Measurements from ENCODE around the gene OR11A1.
"Not testable (repeated sequence)": the region's sequence is repeated elsewhere in the genome, so short reads cannot be mapped to it uniquely, and the experiment has no call there.

The OR11A1 gene

GRCh38 chr6:29442719-29443118 lies 14.2 kb downstream of the OR11A1 start:
- Histone ChIP-seq H3K27ac (ENCODE audit: insufficient read depth in 1 of 2, low read depth in 1 of 2, low read length in 2 of 2, poor library complexity in 1 of 2, severe bottlenecking in 2 of 2) (no peak overlapping the region), H3K4me1 (ENCODE audit: control extremely low read depth in 1 of 4, control insufficient read depth in 4 of 4, insufficient read depth in 4 of 4, low read length in 3 of 4) (no peaks in the 10 kb centered on the region), H3K9me3 (ENCODE audit: control extremely low read depth in 1 of 5, control insufficient read depth in 4 of 5, insufficient read depth in 2 of 5, low read depth in 1 of 5, low read length in 4 of 5) (no peaks in the 10 kb centered on the region), H3K27me3 (replicated peaks in 2 of 5; ENCODE audit: control insufficient read depth in 4 of 5, insufficient read depth in 5 of 5, low read length in 4 of 5) (peaks cover 0 to 7% (median 0%) of the 10 kb centered on the region in 5 experiments), H3K36me3 (ENCODE audit: control insufficient read depth in 4 of 4, insufficient read depth in 4 of 4, low read length in 3 of 4) (no peaks in the 10 kb centered on the region), H3K4me3 (ENCODE audit: control insufficient read depth in 1 of 7, extremely low read depth in 1 of 7, insufficient read depth in 4 of 7, low read depth in 2 of 7, low read length in 6 of 7) (no peak overlapping the region)
- WGBS (ENCODE audit: insufficient coverage), result 100% methylated on average over 1 of the region's 1 CpG
- DNase-seq, result no peak
- ChIA-PET CTCF (no interaction called here), POLR2A (no interaction called here)

- ChIA-PET POLR2A (no interaction called here), CTCF (no interaction called here)
- no peaks in the 10 kb centered on the region for H3K9me3 ChIP-seq (ENCODE audit: control extremely low read depth in 1 of 5, control insufficient read depth in 4 of 5, insufficient read depth in 2 of 5, low read depth in 1 of 5, low read length in 4 of 5)
- no peak for DNase-seq
- H3K27me3 ChIP-seq (replicated peaks in 2 of 5; ENCODE audit: control insufficient read depth in 4 of 5, insufficient read depth in 5 of 5, low read length in 4 of 5), result peaks cover 0 to 9% (median 0%) of the 10 kb centered on the region in 5 experiments
- H3K27ac ChIP-seq (ENCODE audit: insufficient read depth in 1 of 2, low read depth in 1 of 2, low read length in 2 of 2, poor library complexity in 1 of 2, severe bottlenecking in 2 of 2), result no peak within 1 kb of the TSS
- no peaks in the 10 kb centered on the region for H3K4me1 ChIP-seq (ENCODE audit: control extremely low read depth in 1 of 4, control insufficient read depth in 4 of 4, insufficient read depth in 4 of 4, low read length in 3 of 4)
- H3K36me3 ChIP-seq (ENCODE audit: control insufficient read depth in 4 of 4, insufficient read depth in 4 of 4, low read length in 3 of 4), result no peaks in the 10 kb centered on the region
- no peak within 1 kb of the TSS for H3K4me3 ChIP-seq (ENCODE audit: control insufficient read depth in 1 of 7, extremely low read depth in 1 of 7, insufficient read depth in 4 of 7, low read depth in 2 of 7, low read length in 6 of 7)
Observed at GRCh38 chr6:29439006-29439405, 17.9 kb downstream of the OR11A1 start, which contains the start of gene OR10C1. TSS of gene OR10C1 (plus strand) at chr6:29439306. CDS start at chr6:29440016, 710 bp downstream.

DNA sequence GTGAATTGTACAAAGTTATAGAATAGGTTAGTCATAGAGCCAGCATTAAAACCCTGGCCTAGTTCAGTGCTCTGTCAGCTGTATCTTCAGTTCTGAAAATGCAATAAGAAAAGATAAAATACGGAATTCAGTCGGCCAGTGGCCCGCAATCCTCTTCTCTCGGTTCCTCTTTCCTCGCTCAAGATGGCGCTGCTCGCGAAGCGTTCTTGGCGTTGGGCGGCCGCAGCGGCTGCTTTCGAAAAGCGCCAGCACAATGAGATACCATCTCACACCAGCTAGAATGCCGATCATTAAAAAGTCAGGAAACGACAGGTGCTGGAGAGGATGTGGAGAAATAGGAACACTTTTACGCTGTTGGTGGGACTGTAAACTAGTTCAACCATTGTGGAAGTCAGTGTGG lies 20.1 kb downstream of the OR11A1 start:
- H3K27me3 ChIP-seq (replicated peaks in 2 of 5; ENCODE audit: control insufficient read depth in 4 of 5, insufficient read depth in 5 of 5, low read length in 4 of 5); H3K9me3 ChIP-seq (ENCODE audit: control extremely low read depth in 1 of 5, control insufficient read depth in 4 of 5, insufficient read depth in 2 of 5, low read depth in 1 of 5, low read length in 4 of 5); H3K4me1 ChIP-seq (ENCODE audit: control extremely low read depth in 1 of 4, control insufficient read depth in 4 of 4, insufficient read depth in 4 of 4, low read length in 3 of 4); H3K4me3 ChIP-seq (ENCODE audit: control insufficient read depth in 1 of 7, extremely low read depth in 1 of 7, insufficient read depth in 4 of 7, low read depth in 2 of 7, low read length in 6 of 7); H3K27ac ChIP-seq (ENCODE audit: insufficient read depth in 1 of 2, low read depth in 1 of 2, low read length in 2 of 2, poor library complexity in 1 of 2, severe bottlenecking in 2 of 2); CTCF ChIA-PET; H3K36me3 ChIP-seq (ENCODE audit: control insufficient read depth in 4 of 4, insufficient read depth in 4 of 4, low read length in 3 of 4); POLR2A ChIA-PET: not testable (repeated sequence)
- DNase-seq, result peak; percentile 13 to 60 (median 34)
- WGBS (ENCODE audit: insufficient coverage), result 68% methylated on average over 15 of the region's 18 CpGs

DNA sequence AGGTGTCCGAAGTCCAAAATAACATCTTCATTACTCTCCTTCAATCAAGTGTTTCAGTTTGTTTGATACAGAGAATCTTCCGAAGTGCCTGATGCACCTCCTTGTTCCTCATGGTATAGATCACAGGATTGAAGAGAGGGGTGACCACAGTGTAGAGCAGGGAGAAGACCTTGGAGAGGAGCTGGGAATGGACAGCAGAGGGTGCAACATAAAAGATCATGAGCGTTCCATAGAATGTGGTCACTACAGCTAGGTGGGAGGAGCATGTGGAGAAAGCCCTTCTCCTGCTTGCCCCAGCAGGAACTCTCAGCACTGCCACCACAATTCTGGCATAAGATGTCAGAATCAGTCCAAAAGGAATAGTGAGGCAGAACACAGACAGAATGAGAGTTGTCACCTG lies 30.2 kb downstream of the OR11A1 start:
- POLR2A ChIA-PET, result no interaction called here
- Histone ChIP-seq H3K4me3 (ENCODE audit: control insufficient read depth in 1 of 7, extremely low read depth in 1 of 7, insufficient read depth in 4 of 7, low read depth in 2 of 7, low read length in 6 of 7) (no peak overlapping the region), H3K9me3 (ENCODE audit: control extremely low read depth in 1 of 5, control insufficient read depth in 4 of 5, insufficient read depth in 2 of 5, low read depth in 1 of 5, low read length in 4 of 5) (no peaks in the 10 kb centered on the region), H3K27me3 (replicated peaks in 2 of 5; ENCODE audit: control insufficient read depth in 4 of 5, insufficient read depth in 5 of 5, low read length in 4 of 5) (no peaks in the 10 kb centered on the region), H3K36me3 (ENCODE audit: control insufficient read depth in 4 of 4, insufficient read depth in 4 of 4, low read length in 3 of 4) (no peaks in the 10 kb centered on the region), H3K4me1 (ENCODE audit: control extremely low read depth in 1 of 4, control insufficient read depth in 4 of 4, insufficient read depth in 4 of 4, low read length in 3 of 4) (no peaks in the 10 kb centered on the region), H3K27ac (ENCODE audit: insufficient read depth in 1 of 2, low read depth in 1 of 2, low read length in 2 of 2, poor library complexity in 1 of 2, severe bottlenecking in 2 of 2) (no peak overlapping the region)
- WGBS (ENCODE audit: insufficient coverage), result 100% methylated on average over 2 of the region's 3 CpGs
- CTCF ChIA-PET, result interaction anchor here (0.7 kb wide), 1 partner anchor 191 kb away, joined by 3 read pairs; no protein-coding TSS in a partner anchor
- no peak for DNase-seq

DNA sequence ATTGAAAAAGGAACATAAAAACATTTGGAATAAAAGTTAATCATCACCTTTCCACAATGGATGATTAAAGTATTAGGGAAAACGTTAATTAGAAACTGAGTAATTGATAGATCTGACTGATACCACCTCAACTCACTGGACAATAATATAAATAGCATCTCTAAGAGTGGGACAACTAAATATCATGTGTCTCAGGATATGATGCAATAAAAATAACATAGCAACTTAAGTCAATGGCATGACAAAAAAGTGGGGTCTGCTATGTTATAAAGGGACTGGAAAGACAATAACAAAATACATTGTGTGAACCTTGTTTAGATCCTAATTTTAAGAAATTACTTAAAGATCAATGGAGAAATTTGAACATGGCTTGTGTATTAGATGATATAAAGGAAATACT lies 31.8 kb downstream of the OR11A1 start:
- no peaks in the 10 kb centered on the region for H3K36me3 ChIP-seq (ENCODE audit: control insufficient read depth in 4 of 4, insufficient read depth in 4 of 4, low read length in 3 of 4)
- DNase-seq, result no peak
- no CpG with 5 or more reads among the region's 1 CpG for WGBS (ENCODE audit: insufficient coverage)
- no peak overlapping the region for H3K27ac ChIP-seq (ENCODE audit: insufficient read depth in 1 of 2, low read depth in 1 of 2, low read length in 2 of 2, poor library complexity in 1 of 2, severe bottlenecking in 2 of 2)
- POLR2A ChIA-PET, result no interaction called here
- CTCF ChIA-PET, result no interaction called here
- no peaks in the 10 kb centered on the region for H3K27me3 ChIP-seq (replicated peaks in 2 of 5; ENCODE audit: control insufficient read depth in 4 of 5, insufficient read depth in 5 of 5, low read length in 4 of 5)
- H3K4me3 ChIP-seq (ENCODE audit: control insufficient read depth in 1 of 7, extremely low read depth in 1 of 7, insufficient read depth in 4 of 7, low read depth in 2 of 7, low read length in 6 of 7), result no peak overlapping the region
- no peaks in the 10 kb centered on the region for H3K4me1 ChIP-seq (ENCODE audit: control extremely low read depth in 1 of 4, control insufficient read depth in 4 of 4, insufficient read depth in 4 of 4, low read length in 3 of 4)
- H3K9me3 ChIP-seq (ENCODE audit: control extremely low read depth in 1 of 5, control insufficient read depth in 4 of 5, insufficient read depth in 2 of 5, low read depth in 1 of 5, low read length in 4 of 5), result no peaks in the 10 kb centered on the region

DNA sequence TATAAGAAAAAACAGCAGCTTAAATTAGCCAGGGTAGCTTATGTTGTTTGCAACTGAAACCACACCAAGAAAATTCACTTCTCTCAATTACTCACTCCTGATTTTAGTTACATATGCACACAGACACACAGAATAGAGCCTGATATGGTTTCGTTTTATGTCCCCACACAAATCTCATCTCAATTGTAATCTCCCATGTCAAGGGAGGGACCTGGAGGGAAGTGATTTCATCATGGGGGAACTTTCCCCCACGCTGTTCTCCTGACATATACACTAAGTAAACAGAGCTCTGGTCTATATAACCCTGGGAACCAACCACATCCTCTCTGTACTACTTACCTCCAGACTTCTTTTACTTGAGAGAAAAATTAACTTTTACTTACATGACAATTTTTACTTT lies 32.3 kb downstream of the OR11A1 start:
- Histone ChIP-seq H3K9me3 (ENCODE audit: control extremely low read depth in 1 of 5, control insufficient read depth in 4 of 5, insufficient read depth in 2 of 5, low read depth in 1 of 5, low read length in 4 of 5) (no peaks in the 10 kb centered on the region), H3K27me3 (replicated peaks in 2 of 5; ENCODE audit: control insufficient read depth in 4 of 5, insufficient read depth in 5 of 5, low read length in 4 of 5) (no peaks in the 10 kb centered on the region), H3K36me3 (ENCODE audit: control insufficient read depth in 4 of 4, insufficient read depth in 4 of 4, low read length in 3 of 4) (no peaks in the 10 kb centered on the region), H3K4me1 (ENCODE audit: control extremely low read depth in 1 of 4, control insufficient read depth in 4 of 4, insufficient read depth in 4 of 4, low read length in 3 of 4) (no peaks in the 10 kb centered on the region), H3K4me3 (ENCODE audit: control insufficient read depth in 1 of 7, extremely low read depth in 1 of 7, insufficient read depth in 4 of 7, low read depth in 2 of 7, low read length in 6 of 7) (no peak overlapping the region), H3K27ac (ENCODE audit: insufficient read depth in 1 of 2, low read depth in 1 of 2, low read length in 2 of 2, poor library complexity in 1 of 2, severe bottlenecking in 2 of 2) (no peak overlapping the region)
- WGBS (ENCODE audit: insufficient coverage), result 17% methylated on average over 1 of the region's 2 CpGs
- DNase-seq, result peak in 2 of 3 donors; percentile 4 to 8
- ChIA-PET CTCF (interaction anchor here (0.8 kb wide), 1 partner anchor 225 kb away, joined by 3 read pairs; no protein-coding TSS in a partner anchor), POLR2A (no interaction called here)

DNA sequence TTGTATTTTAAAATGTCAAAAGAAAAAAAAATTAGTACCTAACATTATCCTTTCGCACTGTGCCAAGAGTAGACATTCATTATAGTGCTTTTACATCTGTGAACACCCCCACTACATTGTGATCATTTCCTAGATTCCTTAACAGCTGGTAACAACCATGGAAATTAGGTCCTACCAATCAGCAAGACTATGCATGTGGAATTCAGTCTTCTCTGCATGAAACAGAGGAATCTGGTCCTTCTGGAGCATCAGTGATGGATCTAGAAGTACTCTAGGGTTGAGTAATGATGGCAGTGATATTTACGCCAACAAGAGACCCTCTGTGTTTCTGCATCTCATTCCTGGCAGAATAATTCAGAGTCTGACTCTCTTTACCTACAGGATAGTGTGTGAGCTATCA lies 32.7 kb downstream of the OR11A1 start:
- POLR2A ChIA-PET, result no interaction called here
- H3K9me3 ChIP-seq (ENCODE audit: control extremely low read depth in 1 of 5, control insufficient read depth in 4 of 5, insufficient read depth in 2 of 5, low read depth in 1 of 5, low read length in 4 of 5), result no peaks in the 10 kb centered on the region
- H3K4me1 ChIP-seq (ENCODE audit: control extremely low read depth in 1 of 4, control insufficient read depth in 4 of 4, insufficient read depth in 4 of 4, low read length in 3 of 4), result no peaks in the 10 kb centered on the region
- no peak overlapping the region for H3K27ac ChIP-seq (ENCODE audit: insufficient read depth in 1 of 2, low read depth in 1 of 2, low read length in 2 of 2, poor library complexity in 1 of 2, severe bottlenecking in 2 of 2)
- CTCF ChIA-PET, result interaction anchor here (0.8 kb wide), 1 partner anchor 226 kb away, joined by 3 read pairs; no protein-coding TSS in a partner anchor
- no peak for DNase-seq
- 100% methylated on average over 1 of the region's 2 CpGs for WGBS (ENCODE audit: insufficient coverage)
- no peaks in the 10 kb centered on the region for H3K27me3 ChIP-seq (replicated peaks in 2 of 5; ENCODE audit: control insufficient read depth in 4 of 5, insufficient read depth in 5 of 5, low read length in 4 of 5)
- no peaks in the 10 kb centered on the region for H3K36me3 ChIP-seq (ENCODE audit: control insufficient read depth in 4 of 4, insufficient read depth in 4 of 4, low read length in 3 of 4)
- no peak overlapping the region for H3K4me3 ChIP-seq (ENCODE audit: control insufficient read depth in 1 of 7, extremely low read depth in 1 of 7, insufficient read depth in 4 of 7, low read depth in 2 of 7, low read length in 6 of 7)
